GM19455 (cell line): ENCODE measurements around the gene ZSCAN21.

ENCODE experiments used
- ATAC-seq: cut with Tn5 transposase; IDR thresholded peaks from one replicate; pipeline ENCODE4 v1.9.1; 2021; ENCODE audit not compliant: unreplicated experiment

The ZSCAN21 gene

DNA sequence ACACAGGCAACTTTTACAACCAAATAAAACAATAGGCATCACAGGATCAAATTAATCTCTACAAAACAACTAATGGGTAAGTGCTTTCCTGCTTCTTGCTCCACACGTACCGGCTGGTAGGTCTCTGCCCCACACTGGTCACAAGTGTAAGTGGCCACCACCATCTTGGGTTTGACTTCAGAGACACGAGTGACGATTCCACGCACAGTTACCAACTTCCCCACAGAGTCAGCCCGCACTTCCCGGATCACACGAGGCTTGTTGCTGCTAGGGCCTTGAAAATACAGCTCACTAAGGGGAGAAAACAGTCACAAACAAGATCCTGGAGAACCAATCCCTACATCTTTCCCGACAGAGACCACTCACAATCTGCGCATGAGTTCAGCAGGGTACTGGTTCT, 49.3 kb downstream of the ZSCAN21 start:
- ATAC-seq, result no peak

DNA sequence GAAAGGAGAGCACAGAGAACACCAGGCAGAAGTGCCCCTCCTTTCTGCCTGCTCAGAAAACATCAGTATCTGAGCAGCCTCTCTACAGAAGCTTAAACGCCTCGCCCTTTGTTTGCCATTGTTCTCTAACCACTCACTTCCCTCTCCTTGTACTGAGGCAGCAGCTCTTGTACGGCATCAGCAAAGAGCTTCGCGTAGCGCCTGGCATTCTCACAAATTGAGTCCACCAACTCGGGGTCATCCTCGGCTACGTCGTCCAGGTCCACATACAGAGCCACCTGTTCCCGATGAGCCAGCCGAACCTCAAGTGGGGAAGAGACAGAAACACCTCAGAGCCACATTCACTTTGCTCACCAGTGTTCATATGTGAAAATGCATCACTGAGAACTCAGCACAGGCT, 49.9 kb downstream of the ZSCAN21 start:
- ATAC-seq, result no peak

DNA sequence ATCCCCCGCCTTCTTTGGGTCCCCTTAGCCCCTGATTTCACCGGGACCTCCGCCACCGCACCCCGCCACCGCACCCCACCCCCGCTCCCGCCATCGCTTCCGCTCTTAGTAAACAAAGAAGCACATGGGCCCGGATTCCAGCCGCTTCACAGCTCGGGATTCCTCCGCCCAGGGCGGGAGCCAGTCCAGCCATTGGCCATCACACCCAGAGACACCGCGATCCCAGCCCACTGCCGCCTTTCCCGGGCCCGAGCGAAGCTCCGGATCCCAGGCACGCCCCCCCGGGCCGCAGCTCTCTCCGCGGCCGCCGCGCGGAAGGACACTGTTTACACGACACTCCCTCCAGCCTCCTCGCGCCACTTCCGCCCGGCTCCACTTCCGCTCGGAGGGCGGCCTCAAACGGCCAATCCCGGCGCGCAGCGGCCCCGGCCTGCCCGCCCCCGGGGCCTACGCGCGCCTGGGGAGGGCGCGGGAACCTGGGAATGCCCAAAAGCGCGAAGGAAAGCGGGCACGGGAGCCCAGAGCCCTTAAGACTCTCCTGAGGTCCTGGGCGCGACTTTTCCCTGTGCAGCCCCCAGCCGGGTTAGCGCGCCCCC, 50.9 kb downstream of the ZSCAN21 start:
- peak; percentile 61 for ATAC-seq

DNA sequence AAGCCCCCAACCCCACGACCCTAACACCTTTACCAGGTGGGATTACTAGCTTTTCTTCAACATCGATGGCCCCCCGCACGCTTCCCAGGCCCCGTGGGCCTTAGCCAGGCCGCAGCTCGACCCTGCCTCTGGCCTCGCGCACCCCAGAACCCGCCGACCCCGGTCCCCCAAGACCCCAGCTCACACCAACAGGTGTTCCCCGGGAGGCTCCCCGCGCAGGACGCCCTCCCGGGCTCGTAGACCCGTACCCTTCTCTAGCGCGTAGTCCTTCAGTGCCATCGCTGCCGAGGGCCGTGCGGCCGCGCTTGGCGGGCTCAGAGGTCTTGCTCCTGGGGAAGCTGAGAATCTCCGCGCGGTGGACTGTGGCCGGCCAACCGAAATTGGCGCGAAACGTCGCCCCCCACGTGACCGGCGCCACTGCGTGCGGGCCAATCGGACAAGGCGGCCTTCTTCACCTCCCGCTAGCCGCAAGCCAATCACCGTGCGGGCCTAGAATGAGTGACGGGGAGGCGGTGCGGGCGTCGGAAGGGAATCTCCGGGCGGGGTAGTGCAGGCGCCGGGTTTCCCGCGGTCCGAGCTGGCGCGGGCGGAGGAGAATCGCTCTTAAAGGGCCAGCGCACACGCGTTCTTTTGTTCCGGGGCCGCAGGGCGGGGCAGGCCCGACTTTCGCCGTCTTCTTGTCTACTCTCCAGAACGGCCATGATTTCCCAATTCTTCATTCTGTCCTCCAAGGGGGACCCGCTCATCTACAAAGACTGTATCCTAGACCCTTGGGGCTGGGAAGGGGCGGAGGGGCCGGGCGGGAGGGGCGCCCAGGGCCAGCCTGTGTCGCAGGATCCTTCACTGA, 51.7 kb downstream of the ZSCAN21 start, which contains the start of the genes AP4M1 and MCM7:
Gene AP4M1, plus strand, starts transcription at position 628 of the 847 bp plus-strand sequence. Its CDS starts 72 bp downstream, at position 700.
Gene MCM7, minus strand, starts transcription at position 382 of the 847 bp plus-strand sequence. Its CDS starts 103 bp downstream, at position 279.
- peak; percentile 86 for ATAC-seq

DNA sequence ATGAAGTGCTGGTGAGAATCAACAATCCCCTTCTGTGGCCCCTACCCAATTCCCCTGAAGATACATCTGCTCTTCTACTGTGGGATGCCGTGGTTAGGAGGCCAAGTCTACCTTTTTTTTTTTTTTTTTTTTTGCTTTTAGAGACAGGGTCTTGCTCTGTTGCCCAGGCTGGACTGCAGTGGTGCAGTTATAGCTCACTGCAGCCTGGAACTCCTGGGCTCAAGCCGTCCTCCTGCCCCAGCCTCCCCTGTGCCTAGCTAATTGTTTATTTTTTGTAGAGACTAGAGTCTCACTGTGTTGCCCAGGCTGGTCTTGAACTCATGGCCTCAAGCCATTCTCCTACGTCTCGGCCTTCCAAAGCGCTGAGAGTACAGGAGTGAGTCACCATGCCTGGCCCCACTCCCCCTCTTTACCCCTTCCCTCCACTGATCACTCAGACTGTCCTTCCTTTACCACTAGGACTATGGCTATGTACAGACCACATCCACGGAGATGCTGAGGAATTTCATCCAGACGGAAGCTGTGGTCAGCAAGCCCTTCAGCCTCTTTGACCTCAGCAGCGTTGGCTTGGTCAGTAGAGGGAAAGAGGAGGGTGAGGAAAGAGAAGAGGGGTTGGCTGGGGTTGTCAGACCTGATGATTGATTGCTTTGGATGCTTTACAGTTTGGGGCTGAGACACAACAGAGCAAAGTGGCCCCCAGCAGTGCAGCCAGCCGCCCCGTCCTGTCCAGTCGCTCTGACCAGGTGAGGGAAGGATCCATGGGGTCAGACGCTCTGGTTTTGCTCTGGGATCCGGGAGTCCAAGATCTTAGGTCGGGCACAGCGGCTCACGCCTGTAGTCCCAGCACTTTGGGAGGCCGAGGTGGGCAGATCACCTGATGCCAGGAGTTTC, 53.6 kb downstream of the ZSCAN21 start:
- ATAC-seq, result no peak

DNA sequence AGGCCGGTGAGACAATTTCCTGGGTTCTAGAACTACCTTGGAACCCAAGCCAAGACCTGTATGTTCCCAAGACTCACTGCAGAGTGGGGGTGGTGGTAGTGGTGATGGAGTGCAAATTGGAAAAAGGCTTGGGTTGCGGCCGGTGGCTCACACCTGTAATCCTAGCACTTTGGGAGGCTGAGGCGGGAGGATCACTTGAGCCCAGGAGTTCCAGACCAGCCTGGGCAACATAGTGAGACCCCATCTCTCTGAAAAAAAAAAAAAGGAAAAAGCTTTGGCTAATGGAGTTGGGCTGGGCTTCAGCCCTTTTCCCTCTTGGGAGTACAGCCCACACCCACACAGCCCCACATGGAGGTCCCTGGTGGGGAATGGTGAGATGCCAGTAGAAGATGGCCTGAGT, 56.0 kb downstream of the ZSCAN21 start:
- ATAC-seq, result no peak

DNA sequence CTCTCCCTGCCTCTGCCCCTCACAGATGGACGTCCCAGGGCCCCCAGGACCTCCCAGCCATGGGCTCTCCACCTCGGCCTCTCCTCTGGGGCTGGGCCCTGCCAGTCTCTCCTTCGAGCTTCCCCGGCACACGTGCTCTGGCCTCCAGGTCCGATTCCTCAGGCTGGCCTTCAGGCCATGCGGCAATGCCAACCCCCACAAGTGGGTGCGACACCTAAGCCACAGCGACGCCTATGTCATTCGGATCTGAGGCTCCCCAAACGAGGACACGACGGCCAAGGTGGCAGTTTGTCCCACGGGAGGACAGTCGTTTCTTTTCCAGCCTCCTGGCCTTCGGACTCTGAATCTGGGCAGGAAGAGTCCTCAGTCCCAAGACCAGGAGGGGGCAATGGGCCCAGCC, 57.1 kb downstream of the ZSCAN21 start:
- ATAC-seq, result no peak

DNA sequence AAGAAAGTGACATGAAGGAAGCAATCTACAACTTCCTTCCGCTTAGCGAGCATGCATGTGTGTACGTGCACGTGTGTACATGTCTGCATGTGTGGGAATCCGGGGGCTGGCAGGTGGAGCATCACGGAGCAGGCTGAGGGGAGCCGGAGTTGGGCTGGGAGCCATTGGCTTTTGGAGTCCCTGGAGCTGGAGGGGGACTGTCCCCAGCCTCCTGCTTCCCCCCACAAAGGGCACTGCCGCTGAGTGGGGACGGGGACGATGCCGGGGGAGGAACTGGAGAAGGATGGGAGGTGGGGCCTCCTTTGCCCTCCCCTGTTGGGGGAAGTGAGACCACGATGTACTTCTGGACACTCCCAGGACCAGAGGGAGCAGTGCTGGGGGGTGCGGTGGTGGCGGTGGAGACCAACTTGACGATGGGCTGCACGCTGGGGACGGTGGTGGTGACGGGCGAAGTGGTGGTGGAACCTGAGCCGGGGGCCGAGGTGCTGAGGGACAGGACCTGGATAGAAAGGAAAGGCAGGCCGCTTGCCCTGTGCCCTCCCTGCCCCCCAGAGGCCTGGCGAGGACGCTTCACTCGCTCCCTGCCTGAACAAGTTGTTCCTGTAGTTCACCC, 57.7 kb downstream of the ZSCAN21 start:
- no peak for ATAC-seq

DNA sequence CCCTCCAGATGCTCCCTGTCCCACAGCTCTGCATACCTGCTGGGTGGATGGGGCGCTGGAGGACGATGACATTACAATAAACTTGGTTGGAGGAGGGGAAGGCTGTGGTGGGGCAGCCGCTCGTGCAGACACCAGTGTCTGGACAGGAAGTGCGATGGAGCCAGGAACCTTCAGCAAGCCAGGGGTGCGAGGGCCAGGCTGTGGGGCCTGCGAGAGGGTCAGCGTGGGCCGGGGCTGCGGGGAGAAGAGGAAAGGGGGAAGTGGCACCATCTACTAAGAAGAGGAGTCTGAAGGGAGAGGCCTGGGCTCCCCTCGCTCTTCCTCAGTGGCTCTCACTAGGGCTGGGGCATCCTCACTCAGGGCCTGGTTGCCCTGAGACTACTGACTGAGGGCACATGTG, 58.3 kb downstream of the ZSCAN21 start:
- ATAC-seq, result no peak

DNA sequence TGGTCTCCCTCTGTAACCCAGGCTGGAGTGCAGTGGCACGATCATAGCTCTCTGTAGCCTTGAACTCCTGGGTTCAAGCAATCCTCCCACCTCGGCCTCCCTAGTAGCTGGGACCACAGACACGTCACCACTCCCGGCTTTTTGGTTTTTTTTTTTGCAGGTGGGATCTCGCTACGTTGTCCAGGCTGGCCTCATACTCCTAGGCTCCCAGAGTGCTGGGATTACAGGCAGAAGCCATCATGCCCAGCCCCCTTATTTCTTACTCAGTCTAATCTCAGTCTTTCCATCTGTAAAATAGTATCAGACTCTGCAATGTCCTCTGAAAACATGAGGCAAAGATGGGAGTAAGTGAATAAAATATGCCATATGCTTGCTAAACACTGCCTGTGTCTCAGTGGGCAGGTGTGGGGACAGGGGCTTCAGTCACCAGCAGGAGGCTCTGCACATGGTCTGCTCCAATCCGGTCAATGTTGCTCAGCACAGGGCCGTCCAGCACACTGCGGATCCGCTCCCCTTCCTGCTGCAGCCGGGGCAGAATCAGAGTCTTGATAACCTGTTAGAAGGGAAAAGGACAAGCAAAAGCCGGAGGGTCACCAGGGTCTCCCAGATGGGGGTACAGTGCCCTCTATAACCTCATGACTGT, 60.1 kb downstream of the ZSCAN21 start:
- ATAC-seq, result no peak

DNA sequence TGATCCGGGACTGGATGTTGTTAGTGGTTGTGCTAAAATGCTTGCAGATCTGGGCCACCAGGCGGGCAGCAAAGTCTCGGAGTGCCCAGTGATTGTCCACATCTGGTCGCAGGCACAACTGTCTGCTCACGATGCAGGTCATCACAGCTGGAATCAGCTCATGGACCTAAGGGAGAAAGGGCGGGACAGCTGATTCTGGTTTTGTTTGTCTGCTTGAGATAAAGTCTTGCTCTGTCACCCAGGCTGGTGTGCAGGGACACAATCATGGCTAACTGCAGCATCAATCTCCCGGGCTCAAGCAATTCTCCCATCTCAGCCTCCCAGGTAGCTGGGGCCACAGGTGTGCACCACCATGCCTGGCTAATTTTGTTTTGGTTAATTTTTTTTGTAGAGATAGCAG, 61.6 kb downstream of the ZSCAN21 start:
- no peak for ATAC-seq

DNA sequence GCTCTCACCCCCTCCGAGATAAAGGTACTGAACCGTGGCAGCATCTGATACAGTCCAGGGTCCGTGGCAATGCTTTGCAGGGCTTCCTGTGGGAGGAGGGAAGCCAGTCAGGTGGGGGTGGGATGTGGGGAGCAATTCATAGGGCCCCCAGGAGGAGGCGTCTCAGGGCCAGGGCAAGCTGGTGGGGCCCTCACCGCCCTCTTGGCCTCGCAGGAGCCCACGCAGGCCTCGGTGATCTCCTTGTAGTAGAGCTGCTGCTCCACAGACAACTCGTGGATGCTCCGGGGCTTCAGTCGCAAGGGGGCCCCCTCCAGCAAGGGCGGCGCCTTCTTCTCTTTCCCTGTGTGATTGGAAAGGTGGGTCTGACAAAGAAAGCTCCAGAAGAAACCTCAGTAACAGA, 62.3 kb downstream of the ZSCAN21 start:
- ATAC-seq, result no peak
